NCI-H2196 treated with DMSO at 0.1 percent for 48 hours (cell line): ENCODE data around the gene CPLANE1.

Source experiments
- DNase-seq: peaks from one replicate; lab custom pipeline; 2025; ENCODE audit not compliant: unreplicated experiment; lab: John Stamatoyannopoulos, UW

Gene CPLANE1

GRCh38 chr5:37071901-37072581 lies 177.1 kb downstream of the CPLANE1 start:
- DNase-seq: no peak

GRCh38 chr5:37071487-37071886 lies 177.7 kb downstream of the CPLANE1 start:
- no peak for DNase-seq

DNA sequence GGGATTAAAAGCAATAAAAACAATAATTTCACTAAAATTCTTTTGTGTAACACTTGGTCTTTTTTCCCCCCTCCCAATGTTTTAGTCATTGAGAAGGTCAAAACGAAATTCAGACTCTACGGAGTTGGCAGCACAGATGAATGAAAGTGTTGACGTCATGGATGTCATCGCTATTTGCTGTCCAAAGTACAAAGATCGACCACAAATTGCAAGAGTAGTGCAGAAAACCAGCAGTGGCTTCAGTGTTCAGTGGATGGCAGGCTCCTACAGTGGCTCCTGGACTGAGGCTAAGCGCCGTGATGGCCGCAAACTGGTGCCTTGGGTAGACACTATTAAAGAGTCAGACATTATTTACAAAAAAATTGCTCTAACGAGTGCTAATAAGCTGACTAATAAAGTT lies 184.7 kb downstream of the CPLANE1 start:
- DNase-seq: no peak

DNA sequence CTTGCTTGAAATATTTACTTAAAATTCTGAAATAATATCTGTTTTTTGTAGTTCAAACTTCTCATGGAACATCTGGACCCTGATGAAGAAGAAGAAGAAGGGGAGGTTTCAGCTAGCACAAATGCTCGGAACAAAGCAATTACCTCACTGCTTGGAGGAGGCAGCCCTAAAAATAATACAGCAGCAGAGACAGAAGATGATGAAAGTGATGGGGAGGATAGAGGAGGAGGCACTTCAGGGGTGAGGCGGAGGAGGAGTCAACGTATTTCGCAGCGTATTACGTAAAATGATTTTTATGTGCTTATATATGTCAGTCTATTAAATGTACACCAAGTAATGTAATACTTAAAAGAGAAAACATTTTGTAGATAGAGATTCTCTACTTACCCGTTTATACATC lies 185.4 kb downstream of the CPLANE1 start:
- no peak for DNase-seq

DNA sequence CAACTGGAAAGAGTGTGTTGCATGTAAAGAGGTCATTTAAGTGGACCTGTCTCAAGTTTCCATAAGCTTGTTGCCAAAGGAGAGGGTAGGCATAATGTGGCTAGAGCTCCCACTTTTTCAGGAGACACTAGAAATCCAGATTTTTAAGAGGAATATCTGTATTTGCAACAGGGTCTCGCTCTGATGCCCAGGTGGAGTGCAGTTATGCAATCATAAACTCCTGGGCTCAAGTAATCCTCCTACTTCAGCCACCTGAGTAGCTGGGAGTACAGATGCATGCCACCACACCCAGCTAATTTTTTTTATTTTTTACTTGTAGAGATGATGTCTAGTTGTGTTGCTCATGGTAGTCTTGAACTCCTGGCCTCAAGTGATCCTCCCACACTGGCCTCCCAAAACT lies 189.1 kb downstream of the CPLANE1 start:
- no peak for DNase-seq

DNA sequence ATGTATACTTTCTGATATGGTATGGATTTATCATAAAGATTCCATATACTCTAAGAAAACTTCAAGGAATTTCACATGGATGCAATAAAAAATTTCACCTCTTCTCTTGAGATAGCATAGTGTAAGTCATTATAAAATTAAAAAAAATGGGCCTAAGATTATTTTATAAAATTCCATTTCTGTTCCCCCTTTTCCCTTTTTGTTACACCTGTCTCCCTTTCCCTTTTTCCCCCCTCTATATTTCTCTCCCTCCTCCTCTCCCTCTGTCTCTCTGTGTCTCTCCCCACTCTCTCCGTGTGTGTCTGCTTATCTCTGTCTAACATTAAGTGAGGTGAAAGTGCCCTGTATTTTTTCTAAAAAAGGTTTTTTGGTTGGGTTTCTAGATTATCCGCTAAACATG lies 192.4 kb downstream of the CPLANE1 start:
- DNase-seq: no peak
